GM21447 (cell line): Measurements from ENCODE around the gene WASHC1.
"Not testable (repeated sequence)": the region's sequence is repeated elsewhere in the genome, so short reads cannot be mapped to it uniquely, and the experiment has no call there.

Experiments
- ATAC-seq: cut with Tn5 transposase; IDR thresholded peaks from one replicate; pipeline ENCODE4 v1.9.1; 2021; ENCODE audit not compliant: unreplicated experiment

Gene WASHC1, protein sequence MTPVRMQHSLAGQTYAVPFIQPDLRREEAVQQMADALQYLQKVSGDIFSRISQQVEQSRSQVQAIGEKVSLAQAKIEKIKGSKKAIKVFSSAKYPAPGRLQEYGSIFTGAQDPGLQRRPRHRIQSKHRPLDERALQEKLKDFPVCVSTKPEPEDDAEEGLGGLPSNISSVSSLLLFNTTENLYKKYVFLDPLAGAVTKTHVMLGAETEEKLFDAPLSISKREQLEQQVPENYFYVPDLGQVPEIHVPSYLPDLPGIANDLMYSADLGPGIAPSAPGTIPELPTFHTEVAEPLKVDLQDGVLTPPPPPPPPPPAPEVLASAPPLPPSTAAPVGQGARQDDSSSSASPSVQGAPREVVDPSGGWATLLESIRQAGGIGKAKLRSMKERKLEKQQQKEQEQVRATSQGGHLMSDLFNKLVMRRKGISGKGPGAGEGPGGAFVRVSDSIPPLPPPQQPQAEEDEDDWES

DNA sequence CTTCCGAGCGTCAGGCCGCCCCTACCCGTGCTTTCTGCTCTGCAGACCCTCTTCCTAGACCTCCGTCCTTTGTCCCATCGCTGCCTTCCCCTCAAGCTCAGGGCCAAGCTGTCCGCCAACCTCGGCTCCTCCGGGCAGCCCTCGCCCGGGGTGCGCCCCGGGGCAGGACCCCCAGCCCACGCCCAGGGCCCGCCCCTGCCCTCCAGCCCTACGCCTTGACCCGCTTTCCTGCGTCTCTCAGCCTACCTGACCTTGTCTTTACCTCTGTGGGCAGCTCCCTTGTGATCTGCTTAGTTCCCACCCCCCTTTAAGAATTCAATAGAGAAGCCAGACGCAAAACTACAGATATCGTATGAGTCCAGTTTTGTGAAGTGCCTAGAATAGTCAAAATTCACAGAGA is at the start of gene WASHC1:
Gene WASHC1 (minus strand): TSS at position 101 of the 400 bp plus-strand sequence. CDS start 4,457 bp downstream, outside the sequence.
- ATAC-seq: not testable (repeated sequence)

DNA sequence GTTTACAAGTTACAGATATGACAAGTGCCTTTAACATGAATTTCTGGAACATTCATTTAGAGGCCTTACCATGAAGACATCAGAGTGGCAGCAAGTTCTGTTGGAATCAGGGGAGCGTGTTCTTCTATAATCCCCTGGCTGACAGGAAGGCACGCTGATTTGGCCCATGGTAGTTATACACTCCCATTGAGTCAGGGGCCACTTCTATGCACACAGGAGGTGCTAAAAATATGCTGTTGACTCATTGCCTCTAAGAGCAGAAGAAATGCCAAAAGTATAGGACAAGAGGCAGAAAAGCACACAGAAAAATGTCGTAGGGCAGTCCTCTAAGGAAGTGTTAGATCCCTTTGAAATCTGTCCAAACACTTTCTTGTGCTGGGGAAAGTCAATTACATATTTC is 49.1 kb upstream of the WASHC1 start:
- ATAC-seq: not testable (repeated sequence)

DNA sequence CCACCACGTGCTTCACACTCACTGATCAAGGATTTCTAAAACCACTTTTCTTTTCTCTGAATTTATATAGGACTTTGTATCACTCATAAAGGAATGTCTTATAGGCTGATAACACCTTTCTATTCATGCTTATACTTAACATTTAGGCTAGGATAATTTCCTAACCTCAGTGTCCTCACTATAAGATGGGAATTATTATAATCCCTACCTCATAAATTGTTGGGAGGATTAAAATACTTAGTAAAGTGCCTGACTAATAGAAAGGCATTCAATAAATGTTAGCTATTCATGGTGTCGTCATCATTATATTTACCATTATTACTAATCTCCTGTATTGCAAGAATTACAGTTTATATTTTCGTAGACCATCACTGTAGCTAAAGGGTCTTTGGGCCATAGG is 47.1 kb upstream of the WASHC1 start:
- ATAC-seq: not testable (repeated sequence)

DNA sequence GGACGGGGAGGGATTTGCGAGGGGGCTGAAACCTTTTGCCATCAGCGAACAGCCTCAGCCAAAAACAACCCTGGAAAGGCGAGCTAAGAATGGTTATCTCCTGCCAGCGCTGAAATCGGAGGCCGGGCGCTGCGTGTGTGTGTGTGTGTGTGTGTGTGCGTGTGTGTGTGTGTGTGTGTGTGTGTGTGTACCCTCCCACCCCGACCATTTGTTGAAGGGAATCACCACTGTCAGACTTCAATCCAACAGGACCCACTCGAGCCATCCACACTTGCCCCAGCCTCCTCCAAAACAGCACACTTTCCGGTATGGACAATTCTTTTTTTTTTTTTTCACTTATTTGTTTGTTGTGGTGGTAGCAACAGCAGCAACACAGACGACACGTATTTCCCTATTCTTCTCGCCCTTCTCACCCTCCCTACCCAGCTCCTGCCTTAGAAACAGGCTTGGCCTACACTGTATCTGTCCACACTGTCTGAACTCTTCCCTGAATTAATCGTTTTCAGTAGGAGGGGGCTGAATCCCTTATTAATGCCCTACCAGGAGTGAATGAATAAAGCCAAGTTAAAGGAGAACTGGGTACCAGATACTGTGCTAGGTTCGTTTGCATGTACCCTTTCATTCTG is 44.8 kb upstream of the WASHC1 start:
- not testable (repeated sequence) for ATAC-seq

DNA sequence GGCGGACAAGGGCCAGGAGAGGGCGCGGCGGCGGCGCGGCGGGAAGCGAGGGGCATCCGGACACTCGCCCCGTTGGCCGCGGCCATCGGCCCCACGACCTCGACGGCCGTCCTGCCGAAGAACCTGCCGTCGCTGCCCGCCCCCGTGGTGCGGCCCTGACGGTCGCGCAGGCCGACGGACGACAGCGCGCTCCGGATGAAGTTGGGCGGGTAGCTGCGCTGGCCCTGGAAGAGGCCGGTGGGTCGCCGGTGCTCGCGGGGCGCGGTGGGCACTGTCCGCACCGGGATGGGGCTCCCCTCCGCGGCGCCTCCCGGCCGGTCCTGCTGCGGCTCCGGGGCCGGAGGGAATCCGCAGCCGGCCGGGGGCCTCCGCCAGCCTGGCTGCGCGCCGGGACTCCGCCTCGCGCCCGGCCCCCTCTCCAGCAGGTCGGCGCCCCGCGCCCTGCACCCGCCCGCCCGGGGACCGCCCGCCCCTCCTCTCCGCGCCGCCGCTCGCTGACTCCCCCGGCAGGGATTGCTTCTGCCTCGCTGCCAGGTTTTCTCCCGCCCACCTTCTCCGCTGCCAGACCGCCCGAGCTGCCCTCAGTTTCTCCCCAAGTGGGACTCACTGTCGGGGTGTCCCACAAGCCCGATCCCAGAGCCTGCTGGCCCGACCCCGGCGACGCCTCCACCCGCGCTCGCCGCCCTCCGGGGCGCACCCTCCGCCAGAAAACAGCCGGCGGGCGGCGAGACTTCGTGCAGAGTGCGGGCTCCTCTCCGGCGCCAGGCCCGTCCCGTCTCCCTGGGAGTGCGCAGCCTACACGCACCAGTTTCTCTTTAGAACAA is 44.0 kb upstream of the WASHC1 start:
- not testable (repeated sequence) for ATAC-seq

DNA sequence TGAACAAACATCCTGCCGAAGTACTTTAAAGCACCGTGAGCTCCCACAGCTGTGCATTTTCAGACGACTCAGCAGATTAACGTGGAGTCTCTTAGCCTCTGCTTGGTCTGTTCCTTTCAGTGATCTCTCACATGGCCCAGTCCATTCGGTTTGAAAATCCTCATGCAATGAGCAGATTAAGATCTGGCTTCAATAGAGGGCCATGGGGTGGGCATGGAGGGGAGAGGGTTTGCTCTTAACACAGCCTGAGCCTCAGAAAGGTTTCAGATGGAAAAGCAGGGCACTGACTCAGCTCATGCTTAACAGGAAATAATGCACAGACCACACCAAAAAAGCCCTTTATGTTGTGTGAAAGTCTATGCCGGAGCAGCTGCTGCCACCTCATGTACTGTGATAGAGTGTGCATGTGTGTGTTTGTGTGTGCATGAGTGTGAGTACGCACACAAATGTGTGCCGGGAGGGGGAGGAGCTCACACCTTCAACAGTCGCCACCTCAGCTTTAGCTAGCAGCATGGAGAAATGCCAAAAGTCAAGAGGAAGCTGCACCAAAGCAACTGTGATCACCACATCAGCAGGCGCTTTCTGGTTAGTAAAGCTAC is 33.9 kb upstream of the WASHC1 start:
- peak; percentile 67 for ATAC-seq

DNA sequence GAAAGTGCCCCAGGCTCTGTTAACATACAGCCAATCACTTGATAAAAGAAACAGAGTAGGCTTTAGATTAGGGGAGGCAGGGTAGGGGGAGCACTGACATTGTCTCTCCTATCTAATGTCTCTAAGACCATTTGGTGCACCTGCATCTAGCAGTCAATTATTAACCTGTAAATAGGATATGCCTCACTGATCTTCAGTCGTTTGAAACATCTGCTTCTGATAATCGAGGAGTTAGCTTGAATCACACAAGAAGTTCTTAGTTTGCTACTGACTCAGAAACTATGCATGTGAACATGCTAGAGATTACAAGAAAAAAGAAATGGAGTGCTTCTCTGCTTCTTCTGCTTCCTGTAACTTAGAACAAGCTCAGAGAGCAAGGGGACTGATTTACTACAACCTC is 23.4 kb upstream of the WASHC1 start:
- ATAC-seq: peak; percentile 80

DNA sequence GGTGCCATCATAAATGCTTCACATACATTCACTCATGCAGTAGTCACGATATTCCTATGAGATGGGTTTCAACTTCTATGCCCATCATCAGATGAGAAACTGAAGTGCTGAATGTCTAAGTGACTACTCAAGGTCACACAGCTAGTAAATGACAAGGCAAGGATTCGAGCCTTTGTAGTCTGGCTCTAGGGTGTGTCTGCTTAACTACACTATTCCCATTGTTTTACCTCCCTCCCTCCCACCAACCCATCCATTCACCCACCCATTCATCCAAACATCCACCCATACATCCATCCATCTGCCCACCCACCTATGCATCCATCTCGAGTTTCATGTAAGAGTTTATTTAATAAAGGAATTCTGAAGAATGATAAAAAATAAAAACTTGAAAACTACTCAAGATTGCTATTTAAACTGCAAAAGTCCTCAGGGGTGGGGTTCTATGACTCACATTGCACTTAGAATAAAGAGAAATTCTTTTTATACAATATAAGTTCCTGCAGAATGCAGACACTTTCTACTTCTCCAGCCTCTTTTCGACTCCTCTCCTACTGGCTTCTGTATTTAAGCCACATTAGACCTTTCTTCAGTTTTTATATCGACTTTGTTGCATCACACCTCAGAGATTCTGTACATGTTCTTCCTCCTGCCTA is 19.1 kb upstream of the WASHC1 start:
- not testable (repeated sequence) for ATAC-seq

DNA sequence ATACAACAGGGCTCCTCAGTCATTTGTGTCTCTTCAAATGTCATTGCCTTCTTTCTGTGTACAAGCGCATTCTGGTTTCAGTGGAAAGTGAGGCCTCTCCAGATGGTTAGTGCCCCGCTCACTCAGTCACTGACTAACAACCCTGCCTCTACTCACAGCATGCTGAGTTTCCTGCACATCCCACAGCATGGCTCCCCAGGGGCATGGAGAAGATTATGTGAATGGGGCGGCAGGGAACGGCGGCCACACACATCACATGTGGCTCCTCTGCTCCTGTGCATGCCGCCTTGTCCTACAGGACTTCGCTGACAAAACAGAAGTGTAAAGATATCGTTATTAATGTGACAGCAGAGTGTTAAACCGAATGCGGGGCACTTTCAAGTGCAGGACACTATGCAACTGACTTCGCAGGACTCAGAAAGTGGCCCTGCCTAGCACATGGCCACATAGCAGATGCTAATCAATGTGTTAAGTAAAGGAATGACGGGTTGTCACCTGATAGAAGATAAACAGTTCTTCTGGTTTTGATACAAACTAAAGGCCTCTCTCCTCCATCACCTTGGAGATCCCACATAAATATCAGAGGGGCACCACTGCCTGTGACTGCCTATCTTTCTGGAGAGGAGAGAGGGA is 17.5 kb upstream of the WASHC1 start:
- not testable (repeated sequence) for ATAC-seq

DNA sequence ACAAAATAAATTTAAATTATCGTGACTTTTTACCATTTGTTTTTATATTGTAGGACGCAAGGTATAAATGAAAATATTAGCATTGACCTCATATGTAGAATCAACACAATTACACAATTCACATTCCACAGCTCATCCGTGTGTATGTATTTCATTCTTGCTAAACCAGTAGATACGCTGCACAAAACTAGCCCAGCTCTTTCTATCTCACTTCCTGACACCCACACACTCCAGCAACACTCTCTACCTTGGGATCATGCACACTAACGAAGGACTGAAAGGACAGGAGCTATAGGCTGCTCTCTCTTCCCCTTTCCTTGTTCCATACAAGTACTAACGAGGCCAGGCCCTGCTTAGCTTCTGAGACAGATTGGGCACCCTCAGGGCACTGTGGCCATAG is 16.9 kb upstream of the WASHC1 start:
- not testable (repeated sequence) for ATAC-seq

DNA sequence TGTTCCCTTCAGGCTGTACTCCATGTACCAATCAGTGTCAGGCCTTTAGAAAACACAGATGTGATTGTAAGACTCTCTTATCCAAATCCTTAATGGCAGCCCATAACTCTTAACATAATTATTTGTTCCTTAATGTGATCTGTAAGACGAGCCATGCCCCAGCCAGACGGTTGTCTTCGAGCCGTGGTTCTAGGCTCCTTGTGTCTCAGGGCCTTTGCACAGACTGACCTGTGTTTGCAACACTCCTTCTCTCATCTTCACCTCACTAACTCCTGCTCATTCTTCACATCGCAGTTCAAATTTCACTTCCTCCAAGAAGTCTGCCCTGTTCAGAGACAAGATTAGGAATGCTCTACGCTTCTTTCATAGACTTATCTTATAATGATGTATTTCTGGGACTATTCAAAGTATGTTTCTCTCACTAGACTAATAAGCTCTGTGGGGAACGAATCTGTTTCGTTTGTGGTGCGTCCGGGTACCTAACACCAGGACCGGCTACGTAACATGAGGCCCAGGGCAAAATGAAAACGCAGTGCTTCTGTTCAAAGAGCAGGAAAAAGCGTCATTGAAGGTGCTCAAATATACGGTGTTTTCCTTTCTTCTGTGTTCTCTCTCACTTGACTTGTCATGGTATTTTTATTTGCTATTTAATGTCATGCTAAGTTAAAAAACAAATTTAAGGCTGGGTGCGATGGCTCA is 16.1 kb upstream of the WASHC1 start:
- ATAC-seq: not testable (repeated sequence)

DNA sequence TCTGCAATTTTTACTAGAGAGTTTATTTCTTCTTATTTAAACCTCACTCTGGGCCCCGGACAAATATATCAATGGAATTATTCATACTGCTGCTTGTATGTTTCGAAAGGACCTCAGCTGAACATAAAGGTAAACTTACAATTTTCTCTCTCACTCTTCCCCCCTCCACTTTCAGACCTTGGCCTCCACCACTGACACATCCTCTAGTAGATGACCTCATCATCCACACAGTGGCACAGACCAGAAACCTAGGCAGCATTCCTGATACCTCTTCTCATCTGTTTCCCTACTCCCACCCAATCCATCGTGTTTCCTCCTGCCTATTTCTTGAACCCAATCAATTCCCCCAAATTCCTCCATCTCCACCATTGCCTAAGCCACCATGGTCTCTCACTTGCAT is 15.2 kb upstream of the WASHC1 start:
- not testable (repeated sequence) for ATAC-seq

DNA sequence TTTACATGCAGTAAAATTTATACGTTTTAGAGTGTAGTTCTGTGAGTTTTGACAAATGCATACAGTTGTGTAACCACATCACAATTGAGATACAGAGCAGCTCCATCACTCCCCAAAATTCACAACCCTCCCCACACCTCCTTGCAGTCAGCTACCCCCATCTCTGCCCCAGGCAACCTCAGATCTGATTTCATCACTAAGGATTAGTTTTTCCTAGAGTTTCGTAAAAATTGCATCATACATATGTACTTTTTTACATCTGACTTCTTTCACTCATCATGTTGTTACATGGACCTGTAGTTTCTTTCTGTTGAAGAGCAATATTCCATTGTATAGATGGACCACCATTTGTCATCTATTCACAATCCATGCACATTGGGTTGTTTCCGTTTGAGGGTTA is 14.4 kb upstream of the WASHC1 start:
- not testable (repeated sequence) for ATAC-seq

DNA sequence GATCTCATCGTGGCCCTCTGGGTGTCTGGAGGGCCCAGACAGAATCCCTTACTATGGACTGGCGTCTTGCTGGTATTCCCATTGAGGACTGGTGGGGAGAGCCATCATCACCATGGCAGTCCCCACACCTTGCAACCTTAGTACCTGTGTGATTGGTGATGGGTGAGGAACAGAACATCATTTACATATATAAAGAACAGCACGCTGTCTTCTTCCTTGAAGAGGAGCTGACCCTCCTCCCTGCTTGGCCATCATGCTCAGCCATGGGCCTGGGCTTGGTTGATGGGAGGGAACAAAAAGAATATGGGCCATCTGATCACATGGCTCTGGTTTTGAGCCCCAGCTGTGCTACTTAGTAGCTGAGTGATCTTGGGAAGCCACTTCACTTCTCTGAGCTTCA is 13.9 kb upstream of the WASHC1 start:
- ATAC-seq: not testable (repeated sequence)

DNA sequence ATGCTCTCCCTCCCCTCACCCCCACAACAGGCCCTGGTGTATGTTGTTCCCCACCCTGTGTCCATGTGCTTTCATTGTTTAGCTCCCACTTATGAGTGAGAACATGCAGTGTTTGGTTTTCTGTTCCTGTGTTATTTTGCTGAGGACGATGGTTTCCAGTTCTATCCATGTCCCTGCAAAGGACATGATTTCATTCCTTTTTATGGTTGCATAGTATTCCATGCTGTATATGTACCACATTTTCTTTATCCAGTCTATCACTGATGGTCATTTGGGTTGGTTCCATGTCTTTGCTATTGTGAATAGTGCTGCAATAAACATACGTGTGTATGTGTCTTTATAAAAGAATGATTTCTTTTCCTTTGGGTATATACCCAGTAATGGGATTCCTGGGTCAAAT is 12.6 kb upstream of the WASHC1 start:
- not testable (repeated sequence) for ATAC-seq

DNA sequence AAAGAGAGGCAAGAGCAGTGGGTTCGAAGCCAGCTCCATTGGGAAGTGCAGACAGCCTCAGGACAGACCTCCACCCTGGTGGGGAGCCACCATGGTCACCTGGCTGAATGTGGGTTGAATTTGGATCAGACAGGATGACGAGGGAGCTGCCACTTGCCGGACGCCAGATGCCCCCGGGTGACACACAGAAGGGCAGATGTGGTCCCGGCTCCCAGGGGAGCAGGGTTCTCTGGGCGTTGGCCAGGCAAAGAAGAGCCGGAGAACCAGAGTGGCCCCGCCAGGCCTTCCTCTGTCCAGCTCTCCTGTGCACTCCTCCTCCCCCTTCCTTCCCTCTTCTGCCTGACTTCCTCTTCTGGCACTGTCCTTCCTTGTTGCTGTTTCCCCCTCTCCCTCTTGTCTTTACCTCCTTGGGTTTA is 12.0 kb upstream of the WASHC1 start:
- ATAC-seq: not testable (repeated sequence)

DNA sequence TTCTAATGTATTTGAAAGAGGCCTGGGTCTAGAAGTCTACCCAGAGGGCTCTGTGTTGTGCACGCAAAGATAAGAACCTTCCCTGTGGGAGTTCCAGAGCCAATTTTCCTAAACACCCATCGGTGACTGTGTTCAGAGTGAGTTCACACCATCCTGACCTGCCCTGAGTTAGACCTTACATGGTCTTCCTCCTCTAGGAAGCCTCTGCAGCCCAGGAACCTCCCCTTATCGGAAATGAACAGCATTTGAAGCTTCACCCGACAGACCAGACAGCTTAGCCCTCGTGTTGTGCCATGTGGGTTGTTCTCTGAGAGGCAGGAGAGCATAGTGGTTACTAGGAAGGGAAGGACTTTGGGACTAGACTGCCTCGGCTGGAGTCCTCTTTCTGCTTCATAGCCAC is 3.1 kb upstream of the WASHC1 start:
- ATAC-seq: not testable (repeated sequence)

DNA sequence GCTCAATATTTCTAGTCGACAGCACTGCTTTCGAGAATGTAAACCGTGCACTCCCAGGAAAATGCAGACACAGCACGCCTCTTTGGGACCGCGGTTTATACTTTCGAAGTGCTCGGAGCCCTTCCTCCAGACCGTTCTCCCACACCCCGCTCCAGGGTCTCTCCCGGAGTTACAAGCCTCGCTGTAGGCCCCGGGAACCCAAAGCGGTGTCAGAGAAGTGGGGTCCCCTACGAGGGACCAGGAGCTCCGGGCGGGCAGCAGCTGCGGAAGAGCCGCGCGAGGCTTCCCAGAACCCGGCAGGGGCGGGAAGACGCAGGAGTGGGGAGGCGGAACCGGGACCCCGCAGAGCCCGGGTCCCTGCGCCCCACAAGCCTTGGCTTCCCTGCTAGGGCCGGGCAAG is 481 bp downstream of the WASHC1 start:
- not testable (repeated sequence) for ATAC-seq

DNA sequence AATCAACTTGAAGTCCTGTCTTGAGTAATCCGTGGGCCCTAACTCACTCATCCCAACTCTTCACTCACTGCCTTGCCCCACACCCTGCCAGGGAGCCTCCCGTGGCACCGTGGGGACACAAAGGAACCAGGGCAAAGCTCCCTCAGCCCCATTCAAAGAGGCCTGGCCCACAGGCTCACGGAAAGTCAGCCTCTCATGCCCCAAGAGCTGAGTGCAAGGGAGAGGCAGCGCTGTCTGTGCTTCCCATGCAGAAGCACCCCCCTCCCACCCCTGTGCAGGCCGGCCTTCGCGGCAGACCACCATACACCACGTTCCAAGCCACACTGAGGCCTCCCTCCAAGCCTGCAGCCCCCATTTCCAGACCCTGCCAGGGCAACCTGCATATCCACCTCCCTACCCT is 7.6 kb downstream of the WASHC1 start:
- ATAC-seq: not testable (repeated sequence)
